Mucosa of stomach (tissue), 1 donor: ENCODE data around the gene SPRED2.

Experiments
- H3K27me3 ChIP-seq: one replicate; pipeline ENCODE4 v1.7.0; 2013; ENCODE audit warnings: mild to moderate bottlenecking, low read length; ENCODE audit not compliant: control insufficient read depth, insufficient read depth
- H3K36me3 ChIP-seq: one replicate; pipeline ENCODE4 v1.7.0; 2013; ENCODE audit warnings: low read length; ENCODE audit not compliant: control insufficient read depth, insufficient read depth
- H3K4me1 ChIP-seq: one replicate; pipeline ENCODE4 v1.7.0; 2013; ENCODE audit warnings: mild to moderate bottlenecking, low read length; ENCODE audit not compliant: control insufficient read depth, insufficient read depth
- H3K4me3 ChIP-seq: one replicate; pipeline ENCODE4 v1.7.0; 2013; ENCODE audit warnings: low read length
- H3K9ac ChIP-seq: one replicate; pipeline ENCODE4 v1.7.0; 2013; ENCODE audit warnings: mild to moderate bottlenecking, low read length, moderate library complexity
- H3K9me3 ChIP-seq: one replicate; pipeline ENCODE4 v1.7.0; 2013; ENCODE audit warnings: mild to moderate bottlenecking, low read length, moderate library complexity; ENCODE audit not compliant: control insufficient read depth
- donor health status: Pancreatic carcinoma.

SPRED2 gene

GRCh38 chr2:65268957-65269356 is 163.4 kb downstream of the SPRED2 start:
- Histone ChIP-seq H3K9me3 (no peaks in the 10 kb centered on the region), H3K4me1 (no peaks in the 10 kb centered on the region), H3K36me3 (peaks cover 5% of the 10 kb centered on the region), H3K27me3 (no peaks in the 10 kb centered on the region), H3K9ac (no peak overlapping the region), H3K4me3 (no peak overlapping the region)

- Histone ChIP-seq H3K27me3 (no peaks in the 10 kb centered on the region), H3K9me3 (no peaks in the 10 kb centered on the region), H3K4me3 (no peak overlapping the region), H3K4me1 (no peaks in the 10 kb centered on the region), H3K9ac (no peak overlapping the region), H3K36me3 (peaks cover 5% of the 10 kb centered on the region)
Measured at GRCh38 chr2:65267008-65267407, 165.4 kb downstream of the SPRED2 start.

- Histone ChIP-seq H3K36me3 (peaks cover 5% of the 10 kb centered on the region), H3K9me3 (no peaks in the 10 kb centered on the region), H3K9ac (no peak overlapping the region), H3K4me1 (no peaks in the 10 kb centered on the region), H3K4me3 (no peak overlapping the region), H3K27me3 (no peaks in the 10 kb centered on the region)
Measured at GRCh38 chr2:65265671-65266045, 166.7 kb downstream of the SPRED2 start.

- Histone ChIP-seq H3K9me3 (no peaks in the 10 kb centered on the region), H3K4me3 (no peak overlapping the region), H3K36me3 (peaks cover 5% of the 10 kb centered on the region), H3K9ac (no peak overlapping the region), H3K27me3 (no peaks in the 10 kb centered on the region), H3K4me1 (no peaks in the 10 kb centered on the region)
Measured at GRCh38 chr2:65264821-65265670, 167.4 kb downstream of the SPRED2 start.

- Histone ChIP-seq H3K27me3 (no peaks in the 10 kb centered on the region), H3K36me3 (peaks cover 5% of the 10 kb centered on the region), H3K4me1 (no peaks in the 10 kb centered on the region), H3K9me3 (no peaks in the 10 kb centered on the region), H3K9ac (no peak overlapping the region), H3K4me3 (no peak overlapping the region)
Measured at GRCh38 chr2:65263986-65264385, 168.4 kb downstream of the SPRED2 start.

GRCh38 chr2:65263262-65263661 is 169.1 kb downstream of the SPRED2 start:
- H3K9ac ChIP-seq, result no peak overlapping the region
- H3K4me3 ChIP-seq, result no peak overlapping the region
- peaks cover 2% of the 10 kb centered on the region for H3K36me3 ChIP-seq
- no peaks in the 10 kb centered on the region for H3K4me1 ChIP-seq
- no peaks in the 10 kb centered on the region for H3K9me3 ChIP-seq
- no peaks in the 10 kb centered on the region for H3K27me3 ChIP-seq

GRCh38 chr2:65261676-65262075 is 170.7 kb downstream of the SPRED2 start:
- no peaks in the 10 kb centered on the region for H3K9me3 ChIP-seq
- no peak overlapping the region for H3K4me3 ChIP-seq
- no peak overlapping the region for H3K9ac ChIP-seq
- H3K36me3 ChIP-seq, result no peaks in the 10 kb centered on the region
- no peaks in the 10 kb centered on the region for H3K4me1 ChIP-seq
- H3K27me3 ChIP-seq, result no peaks in the 10 kb centered on the region
